Measurements from ENCODE around the gene TNS3. TPM values are rescaled to one million over a fixed set of nuclear protein-coding genes. Genes with fewer than 3 reads are reported as not detected.

The TNS3 gene
- total and polyA plus RNA-seq, 10 of the 15 experiments (the other 5 are each of a cell fraction or from before 2014, with no cell fraction given) = 0.27 to 2.7 (median 0.79) TPM

- TF ChIP-seq NR2F1 (conservative IDR thresholded peaks at IDR 0.05) (no peak), SMAD1 (IDR thresholded peaks at IDR 0.05; ENCODE audit: low read depth, partially characterized antibody) (no peak), SREBF2 (IDR thresholded peaks at IDR 0.05; ENCODE audit: low read length) (no peak), RFX5 (IDR thresholded peaks at IDR 0.05; ENCODE audit: low read depth, low read length) (no peak), RB1 (IDR thresholded peaks at IDR 0.05; ENCODE audit: borderline replicate concordance) (no peak), EED (IDR thresholded peaks at IDR 0.05; ENCODE audit: low read depth) (no peak), RELA (IDR thresholded peaks at IDR 0.05; ENCODE audit: borderline replicate concordance, partially characterized antibody) (no peak), RAD51 (IDR thresholded peaks at IDR 0.05) (no peak), PKNOX1 (IDR thresholded peaks at IDR 0.05) (no peak), BRCA1 (IDR thresholded peaks at IDR 0.05; ENCODE audit: low read depth, low read length) (no peak), NBN (IDR thresholded peaks at IDR 0.05) (no peak), FOXK2 (IDR thresholded peaks at IDR 0.05) (no peak), SUPT20H (IDR thresholded peaks at IDR 0.05; ENCODE audit: borderline replicate concordance, control insufficient read depth, low read depth, low read length) (no peak), ESRRA (IDR thresholded peaks at IDR 0.05; ENCODE audit: low read length) (no peak)
- TF ChIP-seq, protein P1, sequence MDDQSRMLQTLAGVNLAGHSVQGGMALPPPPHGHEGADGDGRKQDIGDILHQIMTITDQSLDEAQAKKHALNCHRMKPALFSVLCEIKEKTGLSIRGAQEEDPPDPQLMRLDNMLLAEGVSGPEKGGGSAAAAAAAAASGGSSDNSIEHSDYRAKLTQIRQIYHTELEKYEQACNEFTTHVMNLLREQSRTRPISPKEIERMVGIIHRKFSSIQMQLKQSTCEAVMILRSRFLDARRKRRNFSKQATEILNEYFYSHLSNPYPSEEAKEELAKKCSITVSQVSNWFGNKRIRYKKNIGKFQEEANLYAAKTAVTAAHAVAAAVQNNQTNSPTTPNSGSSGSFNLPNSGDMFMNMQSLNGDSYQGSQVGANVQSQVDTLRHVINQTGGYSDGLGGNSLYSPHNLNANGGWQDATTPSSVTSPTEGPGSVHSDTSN (IDR thresholded peaks at IDR 0.05; ENCODE audit: insufficient replicate concordance, low read depth, low read length) = no peak
- TF ChIP-seq, protein P2, sequence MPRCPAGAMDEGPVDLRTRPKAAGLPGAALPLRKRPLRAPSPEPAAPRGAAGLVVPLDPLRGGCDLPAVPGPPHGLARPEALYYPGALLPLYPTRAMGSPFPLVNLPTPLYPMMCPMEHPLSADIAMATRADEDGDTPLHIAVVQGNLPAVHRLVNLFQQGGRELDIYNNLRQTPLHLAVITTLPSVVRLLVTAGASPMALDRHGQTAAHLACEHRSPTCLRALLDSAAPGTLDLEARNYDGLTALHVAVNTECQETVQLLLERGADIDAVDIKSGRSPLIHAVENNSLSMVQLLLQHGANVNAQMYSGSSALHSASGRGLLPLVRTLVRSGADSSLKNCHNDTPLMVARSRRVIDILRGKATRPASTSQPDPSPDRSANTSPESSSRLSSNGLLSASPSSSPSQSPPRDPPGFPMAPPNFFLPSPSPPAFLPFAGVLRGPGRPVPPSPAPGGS (IDR thresholded peaks at IDR 0.05; ENCODE audit: borderline replicate concordance, insufficient read depth, low read depth, low read length, poor library complexity, severe bottlenecking) = no peak
- Histone ChIP-seq H3K27ac (ENCODE audit: control insufficient read depth, insufficient read depth) (no peak overlapping the region), H3K9me3 (replicated peaks; ENCODE audit: control insufficient read depth, insufficient read depth, low read length) (no peaks in the 10 kb centered on the region), H3K4me3 (no peak overlapping the region), H3K9ac (ENCODE audit: control insufficient read depth, insufficient read depth, low read length) (no peak overlapping the region), H3K27me3 (replicated peaks in 1 of 2; ENCODE audit: control insufficient read depth in 2 of 2, insufficient read depth in 2 of 2, low read length in 1 of 2) (no peaks in the 10 kb centered on the region; a peak in 1 of 4 replicates), H3K4me1 (ENCODE audit: control insufficient read depth, insufficient read depth, low read length) (no peaks in the 10 kb centered on the region), H4K20me1 (ENCODE audit: control insufficient read depth, insufficient read depth) (no peaks in the 10 kb centered on the region), H3K4me2 (ENCODE audit: control insufficient read depth, insufficient read depth) (no peak overlapping the region), H3K79me2 (ENCODE audit: control insufficient read depth, insufficient read depth, low read length) (no peaks in the 10 kb centered on the region), H2AFZ (ENCODE audit: control insufficient read depth, low read depth, low read length) (no peak overlapping the region), H3K36me3 (ENCODE audit: control insufficient read depth in 2 of 2, insufficient read depth in 2 of 2, low read length in 1 of 2) (no peaks in the 10 kb centered on the region)
- RAD21 ChIA-PET (ENCODE audit: unreplicated experiment) = no interaction called here
- WGBS (ENCODE audit: insufficient coverage, insufficient replicate concordance, low lambda C conversion rate, missing lambda C conversion rate) = 61% methylated on average over 2 of the region's 2 CpGs
- SMC1A ChIA-PET (ENCODE audit: uncharacterized antibody, unreplicated experiment) = no interaction called here
- FAIRE-seq = no peak
- ATAC-seq = no peak
- no peak for DNase-seq (ENCODE audit: low read depth, low spot score)
- intact Hi-C loops (cut with micrococcal nuclease; ENCODE audit: unreplicated experiment) = no loop called here
- in situ Hi-C loops (cut with MboI) = no loop called here
- CTCF ChIA-PET = no interaction called here
- POLR2A ChIA-PET = no interaction called here
- no TSS peak for BruUV-seq (replicated peaks)
Observed at GRCh38 chr7:47333959-47334358, 248.0 kb downstream of the TNS3 start.

Data from GM12878 (cell line).